Left lung (tissue), 10 donors: Measurements from ENCODE around the gene PKDCC. TPM values are rescaled to one million over a fixed set of nuclear protein-coding genes. Genes with fewer than 3 reads are reported as not detected.

Experiments used
- ATAC-seq: fragments of 200-7000 bp; cut with Tn5 transposase; one replicate; pipeline ENCODE4 v1.9.1; 2020; ENCODE audit warnings: moderate library complexity
- DNase-seq, 4 donors: peaks; one replicate each; pipeline ENCODE4 v3.0.0-alpha.2; 2013 to 2020
- H3K27ac ChIP-seq, 2 donors: fragments of 200-600 bp; sonication (generic) in 1 of 2; one replicate each; pipeline versions ENCODE4 v1.5.0 to v1.8.0; 2020 to 2021
- H3K27me3 ChIP-seq, 2 donors: fragments of 200-600 bp; sonication (generic) in 1 of 2; one replicate each; pipeline versions ENCODE4 v1.5.0 to v1.8.0; 2020 to 2021
- H3K36me3 ChIP-seq, 2 donors: fragments of 200-600 bp; sonication (generic) in 1 of 2; one replicate each; pipeline versions ENCODE4 v1.5.0 to v1.8.0; 2020 to 2021
- H3K4me1 ChIP-seq, 2 donors: fragments of 200-600 bp; one replicate each; pipeline ENCODE4 v1.8.0; 2021
- H3K4me3 ChIP-seq, 2 donors: fragments of 200-600 bp; sonication (generic) in 1 of 2; one replicate each; pipeline versions ENCODE4 v1.5.0 to v1.8.0; 2020 to 2021; ENCODE audit warnings: mild to moderate bottlenecking in 1 of 2
- H3K9me3 ChIP-seq, 2 donors: fragments of 200-600 bp; sonication (generic) in 1 of 2; one replicate each; pipeline versions ENCODE4 v1.5.0 to v1.8.0; 2020 to 2021
- CTCF ChIP-seq, 2 donors: fragments of 200-600 bp; sonication (generic) in 1 of 2; IDR thresholded peaks; one replicate each; pipeline versions ENCODE4 v1.5.0 to v1.8.0; 2021; ENCODE audit warnings: antibody characterized with exemption in 2 of 2
- intact Hi-C, 2 donors: fragments of 100-400 bp; cut with DNase I; formaldehyde crosslinking; loops; one replicate each; pipeline versions ENCODE4 v1.11.2 to v1.14.2; 2022
- polyA plus RNA-seq, 6 donors: library from polyadenylated mRNA; unstranded; fragments of 120-200 nt; gene quantifications; one replicate each; pipeline ENCODE4 v1.2.1, GENCODE V29; 2013; ENCODE audit not compliant: insufficient read length in 6 of 6
- total RNA-seq, 2 donors: library from RNA; stranded (reverse); fragmentation: NEBNext Ultra II Directional; extraction: Animal tissue kit (Norgen Biotek cat#: 25700); gene quantifications; one replicate each; pipeline ENCODE4 v1.2.1, GENCODE V29; 2021
- donor health status: DM: no; HTN: yes; CAD: no.
- donor health status: DM: no; HTN: no; CAD: no.

The PKDCC gene
- total and polyA plus RNA-seq, 8 donors = 63.1 to 224 (median 129) TPM

GRCh38 chr2:42094114-42094513 is 46.3 kb downstream of the PKDCC start:
- TF ChIP-seq CTCF (IDR thresholded peaks at IDR 0.05) = no peak
- H3K9me3 ChIP-seq = no peaks in the 10 kb centered on the region
- H3K27me3 ChIP-seq = no peaks in the 10 kb centered on the region
- ATAC-seq = no peak
- no peak overlapping the region for H3K27ac ChIP-seq
- no peak overlapping the region for H3K4me3 ChIP-seq
- intact Hi-C loops = loop anchor here in 1 of 2 donors (10.0 kb wide), 1 partner anchor 241 kb away; no protein-coding TSS in a partner anchor
- H3K4me1 ChIP-seq = peaks cover 9 to 47% of the 10 kb centered on the region in 2 donors
- DNase-seq = no peak
- no peaks in the 10 kb centered on the region for H3K36me3 ChIP-seq

GRCh38 chr2:42095923-42096408 is 48.1 kb downstream of the PKDCC start:
- peaks cover 12 to 65% of the 10 kb centered on the region in 2 donors for H3K4me1 ChIP-seq
- DNase-seq (peak in 3 of 4 donors; percentile 75 to 84 (median 76)), ATAC-seq (peak; percentile 66)
- H3K27ac ChIP-seq = no peak overlapping the region
- intact Hi-C loops = loop anchor here in 1 of 2 donors (5.0 to 10.0 kb wide), 2 partner anchors 106 to 239 kb away; no protein-coding TSS in a partner anchor
- no peak overlapping the region for H3K4me3 ChIP-seq
- no peaks in the 10 kb centered on the region for H3K27me3 ChIP-seq
- peak; percentile 72 for TF ChIP-seq CTCF (IDR thresholded peaks at IDR 0.05)
- H3K36me3 ChIP-seq = no peaks in the 10 kb centered on the region
- H3K9me3 ChIP-seq = no peaks in the 10 kb centered on the region

DNA sequence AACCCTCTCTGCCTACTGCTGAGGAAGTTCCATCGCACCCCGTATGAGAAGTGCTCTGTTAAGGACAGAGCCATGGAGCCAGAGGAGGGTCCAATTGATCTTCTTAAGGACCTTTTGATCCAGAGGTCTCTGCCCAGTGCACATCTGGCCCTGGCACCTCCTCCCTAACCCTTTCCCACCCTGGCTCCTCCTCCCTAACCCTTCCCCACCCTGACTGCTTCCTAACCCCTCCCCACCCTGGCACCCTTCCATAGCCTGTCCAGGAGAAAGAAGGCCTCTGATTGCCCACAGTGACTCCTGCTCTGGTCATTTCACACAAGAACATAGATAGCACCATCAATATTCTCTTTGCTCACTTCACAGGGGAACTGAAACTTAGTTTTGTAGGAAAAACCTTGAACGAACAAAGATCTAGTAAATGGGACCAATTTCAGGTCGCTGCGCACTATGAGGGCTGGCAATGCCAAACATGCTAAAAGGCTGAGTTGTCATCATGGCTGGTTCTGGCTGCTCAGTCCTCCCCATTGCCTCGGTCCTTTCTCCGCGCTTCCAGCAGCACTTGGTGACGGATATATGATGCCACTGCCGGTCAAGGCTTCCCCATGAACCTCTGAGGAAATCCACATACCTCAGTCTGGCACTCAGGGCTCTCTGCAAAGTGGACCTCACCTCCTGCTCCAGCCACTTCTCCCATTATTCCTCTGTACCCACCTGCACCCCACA is 49.2 kb downstream of the PKDCC start:
- Histone ChIP-seq H3K9me3 (no peaks in the 10 kb centered on the region), H3K27ac (peak overlapping the region in 1 of 2 donors; percentile 95), H3K36me3 (no peaks in the 10 kb centered on the region), H3K4me3 (no peak overlapping the region), H3K27me3 (no peaks in the 10 kb centered on the region), H3K4me1 (peaks cover 17 to 73% of the 10 kb centered on the region in 2 donors)
- ATAC-seq (no peak), DNase-seq (no peak)
- intact Hi-C loops = loop anchor here in 1 of 2 donors (5.0 to 10.0 kb wide), 2 partner anchors 105 to 238 kb away; no protein-coding TSS in a partner anchor
- TF ChIP-seq CTCF (IDR thresholded peaks at IDR 0.05) = no peak

DNA sequence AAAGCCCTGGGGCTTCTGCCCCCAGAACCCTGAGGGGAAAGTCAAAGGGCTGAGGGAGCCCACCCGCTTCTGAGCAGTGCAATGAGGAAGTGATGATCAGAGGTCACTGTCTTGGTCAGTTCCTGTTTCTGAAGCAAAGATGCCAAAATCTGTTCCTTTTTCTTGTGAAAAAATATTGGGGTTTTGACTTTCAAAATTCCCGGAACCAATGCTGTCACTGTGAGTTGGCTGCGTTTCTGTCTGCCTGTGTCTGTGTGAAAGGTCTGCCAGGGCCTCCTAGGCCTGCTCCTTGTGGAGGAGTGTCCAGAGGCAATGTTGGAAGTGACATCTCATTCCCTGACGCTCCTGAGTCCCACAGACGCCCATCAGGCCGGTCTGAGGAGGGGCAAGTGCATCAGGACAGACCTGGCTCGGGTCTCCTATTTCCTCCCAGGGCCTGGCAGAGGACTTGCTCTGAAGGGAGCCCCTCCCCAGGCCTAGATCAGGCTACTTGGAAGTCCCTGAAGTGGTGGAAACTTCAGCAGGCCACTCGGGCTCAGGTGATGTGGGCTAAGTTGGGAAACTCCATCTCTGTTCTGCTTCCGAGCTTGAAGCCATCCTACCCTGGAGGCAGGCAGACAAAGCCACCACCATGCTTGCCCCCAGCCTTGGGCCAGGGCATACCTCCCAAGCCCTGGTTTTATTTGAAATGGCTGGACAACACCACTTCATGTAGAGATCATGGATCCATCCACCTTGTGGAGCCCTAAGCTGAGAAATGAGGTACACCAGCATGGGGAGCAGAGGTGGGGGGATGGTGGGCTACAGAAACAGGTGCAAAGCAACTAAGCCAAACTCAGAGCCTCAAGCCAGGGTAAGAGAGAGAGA is 51.0 kb downstream of the PKDCC start:
- no peaks in the 10 kb centered on the region for H3K36me3 ChIP-seq
- H3K4me1 ChIP-seq = peaks cover 24 to 82% of the 10 kb centered on the region in 2 donors
- no peak for TF ChIP-seq CTCF (IDR thresholded peaks at IDR 0.05)
- no peaks in the 10 kb centered on the region for H3K9me3 ChIP-seq
- intact Hi-C loops = loop anchor here in 1 of 2 donors (5.0 to 10.0 kb wide), 2 partner anchors 103 to 236 kb away; no protein-coding TSS in a partner anchor
- ATAC-seq (peak; percentile 2), DNase-seq (peak in 1 of 4 donors; percentile 67)
- H3K4me3 ChIP-seq = no peak overlapping the region
- peak overlapping the region; percentile 62 to 95 for H3K27ac ChIP-seq
- no peaks in the 10 kb centered on the region for H3K27me3 ChIP-seq
